Neural cell (in vitro differentiated cells): Measurements from ENCODE around the gene LMO3. TPM values are rescaled to one million over a fixed set of nuclear protein-coding genes. Genes with fewer than 3 reads are reported as not detected.

Experiments used
- H2AFZ ChIP-seq: fragments of 200-600, 300-800 bp; sonication (generic), shearing (Covaris generic); 2 replicates; pipeline ENCODE4 v1.6.0; 2014; ENCODE audit warnings: low read depth, mild to moderate bottlenecking, antibody characterized with exemption, low read length, moderate library complexity
- H3F3A ChIP-seq: fragments of 200-600 bp; shearing (Covaris generic); 2 replicates; pipeline ENCODE4 v1.6.1; 2016; ENCODE audit warnings: mild to moderate bottlenecking, moderate library complexity, mixed read lengths, antibody characterized with exemption, low read length; ENCODE audit not compliant: insufficient read depth, poor library complexity, severe bottlenecking
- H3K27ac ChIP-seq: fragments of 200-600, 300-800 bp; sonication (generic), shearing (Covaris generic); 2 replicates; pipeline ENCODE4 v1.5.1; 2014; ENCODE audit warnings: mild to moderate bottlenecking, low read length, moderate library complexity
- H3K27me3 ChIP-seq: fragments of 300-800, 200-600 bp; sonication (generic), shearing (Covaris generic); 2 replicates; pipeline ENCODE4 v1.6.0; 2014; ENCODE audit warnings: mild to moderate bottlenecking, low read depth, low read length, moderate library complexity; ENCODE audit not compliant: insufficient read depth
- H3K36me3 ChIP-seq: fragments of 300-800, 200-600 bp; sonication (generic), shearing (Covaris generic); 2 replicates; pipeline ENCODE4 v1.5.1; 2014; ENCODE audit warnings: mild to moderate bottlenecking, antibody characterized with exemption, low read length, moderate library complexity; ENCODE audit not compliant: insufficient read depth
- H3K4me2 ChIP-seq: fragments of 300-800, 200-600 bp; sonication (generic), shearing (Covaris generic); 2 replicates; pipeline ENCODE4 v1.6.0; 2014; ENCODE audit warnings: mild to moderate bottlenecking, low read length
- H3K4me3 ChIP-seq: fragments of 300-800, 200-600 bp; sonication (generic), shearing (Covaris generic); 2 replicates; pipeline ENCODE4 v1.5.1; 2014; ENCODE audit warnings: mild to moderate bottlenecking, low read length, moderate library complexity
- H3K79me2 ChIP-seq: fragments of 200-600 bp; shearing (Covaris generic); replicated peaks from 2 replicates; pipeline ENCODE4 v1.6.0; 2014; ENCODE audit warnings: mild to moderate bottlenecking, low read length, moderate library complexity; ENCODE audit not compliant: insufficient read depth
- H3K9ac ChIP-seq: fragments of 300-800, 200-600 bp; sonication (generic), shearing (Covaris generic); 2 replicates; pipeline ENCODE4 v1.6.1; 2016; ENCODE audit warnings: mild to moderate bottlenecking, low read length, mixed read lengths
- H3K9me2 ChIP-seq: fragments of 200-600 bp; shearing (Covaris generic); 2 replicates; pipeline ENCODE4 v1.6.1; 2016; ENCODE audit warnings: mild to moderate bottlenecking, low read length, mixed read lengths; ENCODE audit not compliant: insufficient read depth
- H3K9me3 ChIP-seq: fragments of 200-600, 300-800 bp; sonication (generic), shearing (Covaris generic); 2 replicates; pipeline ENCODE4 v1.6.1; 2016; ENCODE audit warnings: mild to moderate bottlenecking, mixed run types, low read length, moderate library complexity, mixed read lengths
- H4K20me1 ChIP-seq: fragments of 200-600 bp; shearing (Covaris generic); 2 replicates; pipeline ENCODE4 v1.6.1; 2016; ENCODE audit warnings: mild to moderate bottlenecking, mixed run types; ENCODE audit not compliant: insufficient read depth
- CTCF ChIP-seq: fragments of 450-650 bp; IDR thresholded peaks from 2 replicates; pipeline ENCODE4 v1.5.1; 2014; ENCODE audit warnings: antibody characterized with exemption, mild to moderate bottlenecking, moderate library complexity; ENCODE audit not compliant: poor library complexity, severe bottlenecking
- EP300 ChIP-seq: fragments of 450-650 bp; conservative IDR thresholded peaks from 2 replicates; pipeline ENCODE4 v1.6.1; 2014; ENCODE audit warnings: antibody characterized with exemption, mild to moderate bottlenecking, moderate library complexity; ENCODE audit not compliant: poor library complexity, severe bottlenecking
- EZH2 ChIP-seq: fragments of 200-600, 300-800 bp; shearing (Covaris generic), sonication (generic); IDR thresholded peaks from 2 replicates; pipeline ENCODE4 v1.6.1; 2014; ENCODE audit warnings: antibody characterized with exemption, low read length, borderline replicate concordance, mild to moderate bottlenecking; ENCODE audit not compliant: insufficient read depth, poor library complexity, severe bottlenecking
- MXI1 ChIP-seq: fragments of 450-650 bp; conservative IDR thresholded peaks from 2 replicates; pipeline ENCODE4 v1.6.1; 2014; ENCODE audit warnings: antibody characterized with exemption, mild to moderate bottlenecking; ENCODE audit not compliant: poor library complexity, severe bottlenecking
- POLR2AphosphoS5 ChIP-seq: IDR thresholded peaks from 2 replicates; pipeline ENCODE4 v1.6.1; 2012
- RAD21 ChIP-seq: fragments of 450-650 bp; conservative IDR thresholded peaks from 2 replicates; pipeline ENCODE4 v1.6.1; 2014; ENCODE audit warnings: antibody characterized with exemption, mild to moderate bottlenecking, moderate library complexity
- REST ChIP-seq: IDR thresholded peaks from 2 replicates; pipeline ENCODE4 v1.6.1; 2012; ENCODE audit warnings: borderline replicate concordance
- SMC3 ChIP-seq: fragments of 450-650 bp; conservative IDR thresholded peaks from 2 replicates; pipeline ENCODE4 v1.6.1; 2014; ENCODE audit warnings: antibody characterized with exemption, mild to moderate bottlenecking, moderate library complexity; ENCODE audit not compliant: poor library complexity
- TAF1 ChIP-seq: IDR thresholded peaks from 2 replicates; pipeline ENCODE4 v1.6.1; 2012; ENCODE audit warnings: low read depth
- polyA plus RNA-seq: library from polyadenylated mRNA; depleted of rRNA; stranded (reverse); fragments of >200 nt; gene quantifications from 2 replicates; pipeline ENCODE4 v1.2.3, GENCODE V29; 2014

The LMO3 gene
- polyA plus RNA-seq, 1 donor from 2014 or later, result 42.8 TPM

- Histone ChIP-seq H3K4me3 (no peak overlapping the region), H3K79me2 (no peaks in the 10 kb centered on the region), H3K27me3 (no peaks in the 10 kb centered on the region), H3K36me3 (no peaks in the 10 kb centered on the region), H3K9me3 (no peaks in the 10 kb centered on the region), H3K4me2 (no peak overlapping the region), H3K27ac (no peak overlapping the region), H4K20me1 (no peaks in the 10 kb centered on the region), H2AFZ (no peak overlapping the region), H3K9ac (no peak overlapping the region), H3K9me2 (no peaks in the 10 kb centered on the region), H3F3A (no peaks in the 10 kb centered on the region)
- TF ChIP-seq MXI1 (no peak), EZH2 (no peak), REST (no peak), EP300 (no peak), RAD21 (no peak), TAF1 (no peak), CTCF (no peak), POLR2AphosphoS5 (no peak), SMC3 (no peak)
Measured at GRCh38 chr12:16520328-16520727, 85.6 kb downstream of the LMO3 start.

- Histone ChIP-seq H3K4me2 (no peak overlapping the region), H3K4me3 (no peak overlapping the region), H3K9me2 (no peaks in the 10 kb centered on the region), H3K36me3 (no peaks in the 10 kb centered on the region), H3K9ac (no peak overlapping the region), H3K79me2 (no peaks in the 10 kb centered on the region), H2AFZ (no peak overlapping the region), H3K9me3 (no peaks in the 10 kb centered on the region), H4K20me1 (no peaks in the 10 kb centered on the region), H3K27me3 (no peaks in the 10 kb centered on the region), H3K27ac (no peak overlapping the region), H3F3A (no peaks in the 10 kb centered on the region)
- TF ChIP-seq TAF1 (no peak), REST (no peak), SMC3 (no peak), CTCF (no peak), POLR2AphosphoS5 (no peak), RAD21 (no peak), EZH2 (no peak), EP300 (no peak), MXI1 (no peak)
Measured at GRCh38 chr12:16515666-16516065, 90.3 kb downstream of the LMO3 start.
